IMR-90 (cell line): ENCODE results near the gene ADGRV1.

Experiments
- BHLHE40 ChIP-seq: fragments of 150-350 bp; IDR thresholded peaks from 2 replicates; pipeline ENCODE4 v1.6.1; 2016; ENCODE audit warnings: mild to moderate bottlenecking, low read depth, low read length
- FOS ChIP-seq: fragments of 150-350 bp; IDR thresholded peaks from 2 replicates; pipeline ENCODE4 v1.6.1; 2016; ENCODE audit warnings: low read depth, low read length
- MXI1 ChIP-seq: IDR thresholded peaks from 2 replicates; pipeline ENCODE4 v1.6.1; 2012; ENCODE audit warnings: low read depth, mild to moderate bottlenecking, low read length, moderate library complexity, borderline replicate concordance
- NFE2L2 ChIP-seq: fragments of 150-350 bp; IDR thresholded peaks from 2 replicates; pipeline ENCODE4 v1.6.1; 2016; ENCODE audit warnings: low read depth, mild to moderate bottlenecking, low read length
- POLR2A ChIP-seq: IDR thresholded peaks from 2 replicates; pipeline ENCODE4 v1.6.1; 2012; ENCODE audit warnings: mild to moderate bottlenecking, low read depth, low read length
- RAD21 ChIP-seq: IDR thresholded peaks from 2 replicates; pipeline ENCODE4 v1.6.1; 2012; ENCODE audit warnings: low read length, improper control_type of control experiment
- RFX5 ChIP-seq: IDR thresholded peaks from 2 replicates; pipeline ENCODE4 v1.8.0; 2012; ENCODE audit warnings: low read depth, mild to moderate bottlenecking, low read length, moderate library complexity
- SMC3 ChIP-seq: fragments of 150-350 bp; IDR thresholded peaks from 2 replicates; pipeline ENCODE4 v1.6.1; 2016; ENCODE audit warnings: low read depth, mild to moderate bottlenecking, antibody characterized with exemption, low read length, moderate library complexity
- TF ChIP-seq, protein P1 (sequence below): conservative IDR thresholded peaks from 2 replicates; pipeline ENCODE4 v1.5.1; 2012; ENCODE audit warnings: mild to moderate bottlenecking, low read depth, low read length, improper control_type of control experiment

DNA sequence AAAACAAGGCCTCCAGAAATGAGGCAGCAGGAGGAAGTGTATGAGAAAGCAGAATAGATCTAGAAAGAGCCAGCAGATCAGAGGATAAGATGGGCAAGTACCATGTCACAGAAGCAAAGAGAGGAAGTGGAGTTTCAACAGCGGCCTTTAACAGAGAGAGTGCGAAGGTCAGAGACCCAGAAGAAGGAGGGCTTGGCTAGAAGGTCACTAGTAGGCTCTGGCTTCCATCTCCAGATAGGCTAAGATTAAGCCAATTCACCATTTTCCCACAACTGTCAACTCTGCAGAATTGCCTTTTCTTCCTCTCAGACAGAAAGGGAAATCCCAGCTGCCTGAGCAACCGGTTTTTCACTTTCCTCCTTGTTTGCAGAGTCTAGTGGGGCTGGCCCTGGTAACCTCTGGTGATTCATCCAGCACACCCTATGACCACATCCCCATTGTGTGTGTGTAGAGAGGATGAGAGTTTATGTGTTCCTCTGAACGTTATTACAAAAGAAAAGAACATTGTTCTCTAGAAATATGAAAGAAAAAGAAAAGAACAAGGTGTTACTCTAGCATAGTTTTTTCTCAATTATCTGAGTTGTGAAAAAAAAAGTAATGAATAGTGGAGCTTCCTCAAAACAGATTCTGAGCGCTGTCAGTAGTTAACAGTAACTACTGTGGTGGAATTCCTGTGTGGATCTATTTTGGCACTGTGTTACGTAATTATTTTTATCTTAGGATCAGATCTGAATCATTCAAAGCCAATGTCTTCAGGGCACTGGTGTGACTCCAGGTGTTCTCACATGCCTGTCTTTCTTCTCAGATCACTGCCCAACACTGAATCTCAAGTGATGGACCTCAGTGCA, 604.2 kb downstream of the ADGRV1 start:
- no peak for TF ChIP-seq POLR2A
- TF ChIP-seq, protein P1, sequence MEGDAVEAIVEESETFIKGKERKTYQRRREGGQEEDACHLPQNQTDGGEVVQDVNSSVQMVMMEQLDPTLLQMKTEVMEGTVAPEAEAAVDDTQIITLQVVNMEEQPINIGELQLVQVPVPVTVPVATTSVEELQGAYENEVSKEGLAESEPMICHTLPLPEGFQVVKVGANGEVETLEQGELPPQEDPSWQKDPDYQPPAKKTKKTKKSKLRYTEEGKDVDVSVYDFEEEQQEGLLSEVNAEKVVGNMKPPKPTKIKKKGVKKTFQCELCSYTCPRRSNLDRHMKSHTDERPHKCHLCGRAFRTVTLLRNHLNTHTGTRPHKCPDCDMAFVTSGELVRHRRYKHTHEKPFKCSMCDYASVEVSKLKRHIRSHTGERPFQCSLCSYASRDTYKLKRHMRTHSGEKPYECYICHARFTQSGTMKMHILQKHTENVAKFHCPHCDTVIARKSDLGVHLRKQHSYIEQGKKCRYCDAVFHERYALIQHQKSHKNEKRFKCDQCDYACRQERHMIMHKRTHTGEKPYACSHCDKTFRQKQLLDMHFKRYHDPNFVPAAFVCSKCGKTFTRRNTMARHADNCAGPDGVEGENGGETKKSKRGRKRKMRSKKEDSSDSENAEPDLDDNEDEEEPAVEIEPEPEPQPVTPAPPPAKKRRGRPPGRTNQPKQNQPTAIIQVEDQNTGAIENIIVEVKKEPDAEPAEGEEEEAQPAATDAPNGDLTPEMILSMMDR = no peak
- peak; percentile 92 for TF ChIP-seq FOS
- TF ChIP-seq MXI1 = no peak
- TF ChIP-seq RFX5 = no peak
- no peak for TF ChIP-seq NFE2L2
- peak; percentile 12; the same call in 1 of the 2 replicates for TF ChIP-seq RAD21
- TF ChIP-seq SMC3 = no peak
- TF ChIP-seq BHLHE40 = peak; percentile 66
